K562 (cell line): ENCODE data around the gene RARA. TPM values are rescaled to one million over a fixed set of nuclear protein-coding genes. Genes with fewer than 3 reads are reported as not detected.

ENCODE experiments used
- ATF1 ChIP-seq, 2 experiments: fragments of 450-650 bp in 1 of 2; IDR thresholded peaks; 2 replicates each; pipeline ENCODE4 v1.6.1; 2016; ENCODE audit warnings: missing compliant biosample characterization in 1 of 2, missing genetic modification characterization in 1 of 2
- CBFA2T3 ChIP-seq: fragments of 450-650 bp; IDR thresholded peaks from 2 replicates; pipeline ENCODE4 v1.6.1; 2017
- EGR1 ChIP-seq: fragments of 450-650 bp; conservative IDR thresholded peaks from 2 replicates; pipeline ENCODE4 v1.6.1; 2017; ENCODE audit warnings: mild to moderate bottlenecking
- FIP1L1 ChIP-seq: fragments of 200-400 bp; formaldehyde crosslinking; IDR thresholded peaks from 2 replicates; pipeline ENCODE4 v1.6.1; 2018; ENCODE audit warnings: mild to moderate bottlenecking, low read depth, low read length; ENCODE audit not compliant: poor library complexity, severe bottlenecking
- GABPA ChIP-seq: fragments of 200-800 bp; sonication (Bioruptor generic); conservative IDR thresholded peaks from 2 replicates; pipeline ENCODE4 v1.6.1; 2016; ENCODE audit warnings: low read depth, missing genetic modification characterization, missing compliant biosample characterization
- GATAD2B ChIP-seq: fragments of 450-650 bp; IDR thresholded peaks from 2 replicates; pipeline ENCODE4 v1.6.1; 2017; ENCODE audit warnings: mild to moderate bottlenecking, borderline replicate concordance
- HMGN3 ChIP-seq: IDR thresholded peaks from 2 replicates; pipeline ENCODE4 v1.6.1; 2011; ENCODE audit warnings: borderline replicate concordance, low read depth, mild to moderate bottlenecking, mixed read lengths, low read length; ENCODE audit not compliant: insufficient read length; ENCODE audit errors: extremely low read depth
- HNRNPL ChIP-seq: fragments of 200-400 bp; formaldehyde crosslinking; IDR thresholded peaks from 2 replicates; pipeline ENCODE4 v1.6.1; 2017; ENCODE audit warnings: low read depth, mild to moderate bottlenecking, low read length
- HNRNPLL ChIP-seq: fragments of 200-400 bp; formaldehyde crosslinking; IDR thresholded peaks from 2 replicates; pipeline ENCODE4 v1.6.1; 2017; ENCODE audit warnings: low read length, low read depth, mild to moderate bottlenecking; ENCODE audit not compliant: poor library complexity, severe bottlenecking
- MBD2 ChIP-seq: sonication (generic); IDR thresholded peaks from 2 replicates; pipeline ENCODE4 v1.6.1; 2016; ENCODE audit warnings: low read depth, borderline replicate concordance
- MNT ChIP-seq, 2 experiments: fragments of 450-650 bp; conservative IDR thresholded peaks; 2 replicates each; pipeline ENCODE4 v1.6.1; 2017; ENCODE audit warnings: mild to moderate bottlenecking in 2 of 2, moderate library complexity in 2 of 2
- POLR2G ChIP-seq: fragments of 200-400 bp; formaldehyde crosslinking; IDR thresholded peaks from 2 replicates; pipeline ENCODE4 v1.6.1; 2017; ENCODE audit warnings: low read depth, mild to moderate bottlenecking, antibody characterized with exemption, low read length, moderate library complexity
- PTRF ChIP-seq: fragments of 450-650 bp; IDR thresholded peaks from 2 replicates; pipeline ENCODE4 v1.6.1; 2016; ENCODE audit warnings: mild to moderate bottlenecking, missing genetic modification characterization, missing compliant biosample characterization
- RB1 ChIP-seq: fragments of 450-650 bp; IDR thresholded peaks from 2 replicates; pipeline ENCODE4 v1.6.1; 2017; ENCODE audit warnings: low read depth, mild to moderate bottlenecking
- RBBP5 ChIP-seq: fragments of 200-600 bp; sonication (generic); IDR thresholded peaks from 2 replicates; pipeline ENCODE4 v1.6.1; 2012; ENCODE audit warnings: borderline replicate concordance, mild to moderate bottlenecking, low read length, control low read depth, inconsistent platforms; ENCODE audit not compliant: insufficient read depth, poor library complexity, severe bottlenecking
- THAP12 ChIP-seq: fragments of 250-450 bp; sonication (Bioruptor Pico); IDR thresholded peaks from 2 replicates; pipeline ENCODE4 v1.9.0; 2021; ENCODE audit warnings: mild to moderate bottlenecking, inconsistent platforms
- ZBTB1 ChIP-seq: sonication (generic); formaldehyde crosslinking; IDR thresholded peaks from 2 replicates; pipeline ENCODE4 v1.8.1; 2023; ENCODE audit warnings: missing genetic modification reagents, low read depth, mild to moderate bottlenecking, borderline replicate concordance
- ZNF24 ChIP-seq: fragments of 450-650 bp; IDR thresholded peaks from 2 replicates; pipeline ENCODE4 v1.6.1; 2016
- ZNF311 ChIP-seq: fragments of 250-450 bp; sonication (Bioruptor Pico); IDR thresholded peaks from 2 replicates; pipeline ENCODE4 v1.4.0; 2020; ENCODE audit warnings: mild to moderate bottlenecking, moderate library complexity
- polyA plus RNA-seq, 8 experiments: library from polyadenylated mRNA; depleted of rRNA in 4 of 8; stranded (reverse) in 5 of 8; unstranded in 3 of 8; fragments of >200 nt; fragmentation: Nextera tagmentation in 2 of 8; fragmentation: Illumina TruSeq in 1 of 8; extraction: Ambion mirVana in 2 of 8; extraction: Trizol in 1 of 8; gene quantifications; 2 replicates each; pipeline versions ENCODE4 v1.2.1 to v1.2.3, GENCODE V29; 2011 to 2014; ENCODE audit warnings: inconsistent platforms in 1 of 8, missing spikeins in 1 of 8
- total RNA-seq, 7 experiments: library from RNA; depleted of rRNA in 6 of 7; stranded (reverse); fragments of >200 nt in 6 of 7; fragmentation: Illumina TruSeq in 2 of 7; extraction: Trizol in 2 of 7; gene quantifications; 2 replicates each; pipeline versions ENCODE4 v1.2.1 to v1.2.3, GENCODE V29; 2011 to 2021; ENCODE audit warnings: low replicate concordance in 1 of 7
- TF ChIP-seq, protein P1 (sequence below): fragments of 450-650 bp; IDR thresholded peaks from 2 replicates; pipeline ENCODE4 v1.7.1; 2018; ENCODE audit warnings: mild to moderate bottlenecking, low read depth; ENCODE audit not compliant: partially characterized antibody

The RARA gene
- total and polyA plus RNA-seq, 9 of the 15 experiments (the other 6 are each of a cell fraction or from before 2014, with no cell fraction given): 0.10 to 28.0 (median 7.9) TPM

DNA sequence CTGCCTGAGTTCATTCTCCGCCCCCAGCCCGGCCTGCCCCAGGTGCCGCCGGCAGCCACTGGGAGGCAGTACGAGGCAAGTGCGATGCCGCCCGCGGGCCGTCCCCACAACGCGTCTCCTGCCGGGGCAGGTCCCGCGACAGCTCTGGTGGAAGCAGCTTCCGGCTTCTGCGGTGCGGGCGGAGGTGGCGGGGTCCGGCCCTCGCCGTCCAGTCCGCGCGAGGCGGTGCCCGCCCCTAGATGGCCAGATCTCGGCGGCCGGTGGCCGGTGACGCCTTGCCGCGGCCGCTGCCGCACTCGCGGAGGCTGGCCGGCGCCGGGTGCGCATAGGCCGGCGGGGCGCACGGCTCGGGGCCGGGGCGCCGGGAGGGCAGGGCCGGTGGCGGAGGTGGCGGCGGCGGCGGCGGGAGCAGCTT, 53.7 kb downstream of the RARA start (continued):
- TF ChIP-seq ZNF311 (CRISPR knock-in tag) (no peak), RBBP5 (peak; percentile 68), PTRF (tag) (no peak), GATAD2B (peak; percentile 81), HNRNPLL (peak; percentile 88), THAP12 (0 out of 2 replicates have a peak, but pooled peaks have one; percentile 21), HMGN3 (peak; percentile 61), ZBTB1 (CRISPR knock-in tag) (0 out of 2 replicates have a peak, but pooled peaks have one; percentile 23), RB1 (peak; percentile 73), ZNF24 (peak; percentile 24; the same call in 1 of the 2 replicates), FIP1L1 (peak; percentile 61), CBFA2T3 (no peak), HNRNPL (peak; percentile 53; the same call in 1 of the 2 replicates), ATF1 (CRISPR knock-in tag; IDR thresholded peaks at IDR 0.05) (no peak), ATF1 (tag; IDR thresholded peaks at IDR 0.05) (peak; percentile 35; the same call in 1 of the 2 replicates), GABPA (peak; percentile 79), EGR1 (peak; percentile 64), POLR2G (peak; percentile 88), MNT (conservative IDR thresholded peaks at IDR 0.05) (peak in 1 of 2 experiments; percentile 47; a peak in 1 of 4 replicates), MBD2 (0 out of 2 replicates have a peak, but pooled peaks have one; percentile 42)
- TF ChIP-seq, protein P1, sequence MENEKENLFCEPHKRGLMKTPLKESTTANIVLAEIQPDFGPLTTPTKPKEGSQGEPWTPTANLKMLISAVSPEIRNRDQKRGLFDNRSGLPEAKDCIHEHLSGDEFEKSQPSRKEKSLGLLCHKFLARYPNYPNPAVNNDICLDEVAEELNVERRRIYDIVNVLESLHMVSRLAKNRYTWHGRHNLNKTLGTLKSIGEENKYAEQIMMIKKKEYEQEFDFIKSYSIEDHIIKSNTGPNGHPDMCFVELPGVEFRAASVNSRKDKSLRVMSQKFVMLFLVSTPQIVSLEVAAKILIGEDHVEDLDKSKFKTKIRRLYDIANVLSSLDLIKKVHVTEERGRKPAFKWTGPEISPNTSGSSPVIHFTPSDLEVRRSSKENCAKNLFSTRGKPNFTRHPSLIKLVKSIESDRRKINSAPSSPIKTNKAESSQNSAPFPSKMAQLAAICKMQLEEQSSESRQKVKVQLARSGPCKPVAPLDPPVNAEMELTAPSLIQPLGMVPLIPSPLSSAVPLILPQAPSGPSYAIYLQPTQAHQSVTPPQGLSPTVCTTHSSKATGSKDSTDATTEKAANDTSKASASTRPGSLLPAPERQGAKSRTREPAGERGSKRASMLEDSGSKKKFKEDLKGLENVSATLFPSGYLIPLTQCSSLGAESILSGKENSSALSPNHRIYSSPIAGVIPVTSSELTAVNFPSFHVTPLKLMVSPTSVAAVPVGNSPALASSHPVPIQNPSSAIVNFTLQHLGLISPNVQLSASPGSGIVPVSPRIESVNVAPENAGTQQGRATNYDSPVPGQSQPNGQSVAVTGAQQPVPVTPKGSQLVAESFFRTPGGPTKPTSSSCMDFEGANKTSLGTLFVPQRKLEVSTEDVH: no peak
